Natural killer cell (primary cell): ENCODE data around the gene ARHGEF11. TPM values are rescaled to one million over a fixed set of nuclear protein-coding genes. Genes with fewer than 3 reads are reported as not detected.

Experiments
- ATAC-seq, 3 donors: fragments of 150-1000 bp in 2 of 3; fragments of 200-7000 bp in 1 of 3; cut with Tn5 transposase; 1 replicate in 1 of 3; 2 replicates in 2 of 3; pipeline ENCODE4 v1.10.0; 2021; ENCODE audit warnings: mild to moderate bottlenecking in 2 of 3, moderate library complexity in 2 of 3
- DNase-seq, 2 donors: peaks; one replicate each; pipeline versions ENCODE4 v3.0.0 to v3.0.0-alpha.2; 2013 to 2021; ENCODE audit warnings: mixed read lengths in 1 of 2
- H3K27ac ChIP-seq: one replicate; pipeline ENCODE4 v1.5.1; 2013; ENCODE audit warnings: mild to moderate bottlenecking, low read length
- H3K27me3 ChIP-seq: one replicate; pipeline ENCODE4 v1.6.1; 2013; ENCODE audit warnings: low read length; ENCODE audit not compliant: control insufficient read depth, insufficient read depth
- H3K36me3 ChIP-seq: one replicate; pipeline ENCODE4 v1.6.1; 2013; ENCODE audit warnings: low read length; ENCODE audit not compliant: control insufficient read depth, insufficient read depth
- H3K4me1 ChIP-seq: one replicate; pipeline ENCODE4 v1.6.1; 2013; ENCODE audit warnings: low read length; ENCODE audit not compliant: control insufficient read depth, insufficient read depth
- H3K4me3 ChIP-seq: one replicate; pipeline ENCODE4 v1.5.1; 2013; ENCODE audit warnings: low read length
- H3K9me3 ChIP-seq: one replicate; pipeline ENCODE4 v1.6.1; 2013; ENCODE audit warnings: low read length; ENCODE audit not compliant: control insufficient read depth, insufficient read depth
- H3K27ac Mint-ChIP-seq, 2 donors: one replicate each; pipeline ENCODE4 v1.8.0; 2022; ENCODE audit warnings: mild to moderate bottlenecking in 2 of 2, mixed read lengths in 2 of 2, moderate library complexity in 1 of 2
- H3K27me3 Mint-ChIP-seq, 2 donors: one replicate each; pipeline ENCODE4 v1.8.0; 2022; ENCODE audit warnings: low read depth in 2 of 2, mixed read lengths in 2 of 2
- H3K36me3 Mint-ChIP-seq: one replicate; pipeline ENCODE4 v1.8.0; 2022; ENCODE audit warnings: mixed read lengths
- H3K4me1 Mint-ChIP-seq, 2 donors: one replicate each; pipeline ENCODE4 v1.8.0; 2022; ENCODE audit warnings: mixed read lengths in 2 of 2
- H3K4me3 Mint-ChIP-seq: one replicate; pipeline ENCODE4 v1.8.0; 2022; ENCODE audit warnings: mild to moderate bottlenecking, moderate library complexity, mixed read lengths
- H3K9me3 Mint-ChIP-seq, 2 donors: one replicate each; pipeline ENCODE4 v1.8.0; 2022; ENCODE audit warnings: mixed read lengths in 2 of 2
- CTCF ChIP-seq: fragments of 200-600 bp; IDR thresholded peaks from one replicate; pipeline ENCODE4 v1.8.0; 2022; ENCODE audit warnings: antibody characterized with exemption
- WGBS: methylation state at CpG from one replicate; pipeline ENCODE4 v1.1.7; 2013; ENCODE audit warnings: missing lambda C conversion rate; ENCODE audit not compliant: insufficient coverage; 5-methylcytosine and 5-hydroxymethylcytosine counted together
- intact Hi-C: fragments of 100-400 bp; cut with micrococcal nuclease; formaldehyde crosslinking; loops from one replicate; pipeline ENCODE4 v1.14.2; 2022
- total RNA-seq, 4 donors: library from RNA; stranded (reverse); fragments of 120-200 nt in 1 of 4; gene quantifications; one replicate each; pipeline versions ENCODE4 v1.2.3 to v1.2.4, GENCODE V29; 2013 to 2022

The ARHGEF11 gene
- total RNA-seq, 3 donors from 2014 or later (not counting 1 experiment from before 2014, with no cell fraction given), result 1.7 to 2.8 (median 2.4) TPM

- WGBS, result 86% methylated on average over 11 of the region's 11 CpGs
- no peak overlapping the region for H3K27ac ChIP-seq
- no peaks in the 10 kb centered on the region for H3K4me1 ChIP-seq
- no peaks in the 10 kb centered on the region for H3K9me3 ChIP-seq
- no peak for TF ChIP-seq CTCF
- H3K36me3 ChIP-seq, result no peaks in the 10 kb centered on the region
- no peak for DNase-seq
- Mint-ChIP-seq H3K9me3 (no peaks in the 10 kb centered on the region), H3K27ac (no peak overlapping the region), H3K27me3 (peaks cover 12 to 19% of the 10 kb centered on the region in 2 donors), H3K4me3 (no peak overlapping the region), H3K36me3 (no peaks in the 10 kb centered on the region), H3K4me1 (no peaks in the 10 kb centered on the region)
- H3K4me3 ChIP-seq, result no peak overlapping the region
- ATAC-seq, result no peak
- no peaks in the 10 kb centered on the region for H3K27me3 ChIP-seq
- intact Hi-C loops, result no loop called here
Measured at GRCh38 chr1:156945881-156946661, 99.5 kb downstream of the ARHGEF11 start.

GRCh38 chr1:156944848-156945247 lies 100.7 kb downstream of the ARHGEF11 start:
- ATAC-seq, result no peak
- no peak for DNase-seq
- H3K36me3 ChIP-seq, result no peaks in the 10 kb centered on the region
- Mint-ChIP-seq H3K4me3 (no peak overlapping the region), H3K27ac (no peak overlapping the region), H3K4me1 (no peaks in the 10 kb centered on the region), H3K36me3 (no peaks in the 10 kb centered on the region), H3K9me3 (no peaks in the 10 kb centered on the region), H3K27me3 (peaks cover 11 to 12% of the 10 kb centered on the region in 2 donors)
- TF ChIP-seq CTCF, result no peak
- no peaks in the 10 kb centered on the region for H3K27me3 ChIP-seq
- intact Hi-C loops, result no loop called here
- 94% methylated on average over 8 of the region's 8 CpGs for WGBS
- H3K4me3 ChIP-seq, result no peak overlapping the region
- no peak overlapping the region for H3K27ac ChIP-seq
- H3K9me3 ChIP-seq, result no peaks in the 10 kb centered on the region
- H3K4me1 ChIP-seq, result no peaks in the 10 kb centered on the region

GRCh38 chr1:156944268-156944667 lies 101.3 kb downstream of the ARHGEF11 start:
- Histone ChIP-seq H3K27me3 (no peaks in the 10 kb centered on the region), H3K4me3 (no peak overlapping the region), H3K36me3 (no peaks in the 10 kb centered on the region), H3K9me3 (no peaks in the 10 kb centered on the region), H3K27ac (no peak overlapping the region), H3K4me1 (no peaks in the 10 kb centered on the region)
- peaks cover 11 to 12% of the 10 kb centered on the region in 2 donors for H3K27me3 Mint-ChIP-seq
- no peak for ATAC-seq
- H3K27ac Mint-ChIP-seq, result no peak overlapping the region
- intact Hi-C loops, result no loop called here
- no peak overlapping the region for H3K4me3 Mint-ChIP-seq
- no peaks in the 10 kb centered on the region for H3K4me1 Mint-ChIP-seq
- H3K9me3 Mint-ChIP-seq, result no peaks in the 10 kb centered on the region
- no peak for TF ChIP-seq CTCF
- H3K36me3 Mint-ChIP-seq, result no peaks in the 10 kb centered on the region
- WGBS, result 95% methylated on average over 1 of the region's 1 CpG
- DNase-seq, result no peak

GRCh38 chr1:156943756-156944155 lies 101.8 kb downstream of the ARHGEF11 start:
- no peaks in the 10 kb centered on the region for H3K27me3 ChIP-seq
- Mint-ChIP-seq H3K36me3 (no peaks in the 10 kb centered on the region), H3K4me3 (no peak overlapping the region), H3K27ac (no peak overlapping the region), H3K4me1 (no peaks in the 10 kb centered on the region), H3K27me3 (peaks cover 11 to 12% of the 10 kb centered on the region in 2 donors), H3K9me3 (no peaks in the 10 kb centered on the region)
- H3K27ac ChIP-seq, result no peak overlapping the region
- DNase-seq, result no peak
- intact Hi-C loops, result no loop called here
- 85% methylated on average over 3 of the region's 3 CpGs for WGBS
- H3K4me3 ChIP-seq, result no peak overlapping the region
- ATAC-seq, result no peak
- no peaks in the 10 kb centered on the region for H3K36me3 ChIP-seq
- no peak for TF ChIP-seq CTCF
- H3K4me1 ChIP-seq, result no peaks in the 10 kb centered on the region
- H3K9me3 ChIP-seq, result no peaks in the 10 kb centered on the region
